DMS 273 (cell line): ENCODE data around the gene CPNE7.
"Not testable (repeated sequence)": the region's sequence is repeated elsewhere in the genome, so short reads cannot be mapped to it uniquely, and the experiment has no call there.

ENCODE experiments used
- DNase-seq: peaks from one replicate; lab custom pipeline; 2025; ENCODE audit not compliant: unreplicated experiment; lab: John Stamatoyannopoulos, UW

Gene CPNE7

GRCh38 chr16:89621136-89621697 is 45.7 kb downstream of the CPNE7 start:
- DNase-seq, result no peak

GRCh38 chr16:89621698-89622409 is 46.3 kb downstream of the CPNE7 start:
- no peak for DNase-seq

- DNase-seq, result no peak
Observed at GRCh38 chr16:89623511-89624261, 48.1 kb downstream of the CPNE7 start.

- no peak for DNase-seq
Observed at GRCh38 chr16:89624777-89625761, 49.5 kb downstream of the CPNE7 start.

GRCh38 chr16:89629827-89630610 is 54.5 kb downstream of the CPNE7 start:
- DNase-seq, result no peak

GRCh38 chr16:89633064-89633631 is 57.6 kb downstream of the CPNE7 start:
- DNase-seq, result peak; percentile 66

- not testable (repeated sequence) for DNase-seq
Observed at GRCh38 chr16:89634463-89635385, 59.2 kb downstream of the CPNE7 start.

- no peak for DNase-seq
Observed at GRCh38 chr16:89636663-89637062, 61.1 kb downstream of the CPNE7 start.

GRCh38 chr16:89637379-89637778 is 61.8 kb downstream of the CPNE7 start:
- no peak for DNase-seq

GRCh38 chr16:89638455-89638854 is 62.9 kb downstream of the CPNE7 start:
- peak; percentile 40 for DNase-seq

- DNase-seq, result no peak
Observed at GRCh38 chr16:89639385-89639784, 63.8 kb downstream of the CPNE7 start.

- DNase-seq, result no peak
Observed at GRCh38 chr16:89641458-89642119, 66.0 kb downstream of the CPNE7 start.

- DNase-seq, result peak; percentile 36
Observed at GRCh38 chr16:89642574-89642973, 67.0 kb downstream of the CPNE7 start.

GRCh38 chr16:89643769-89644300 is 68.3 kb downstream of the CPNE7 start:
- DNase-seq, result no peak

GRCh38 chr16:89645122-89645521 is 69.6 kb downstream of the CPNE7 start:
- DNase-seq, result no peak

- DNase-seq, result no peak
Observed at GRCh38 chr16:89646270-89646669, 70.7 kb downstream of the CPNE7 start.
